Inferior parietal cortex (tissue), 1 donor: ENCODE results near the gene TBC1D7.

ENCODE experiments used
- DNase-seq: peaks from one replicate; pipeline ENCODE4 v3.0.0-alpha.2; 2016; ENCODE audit errors: extremely low spot score

The TBC1D7 gene

GRCh38 chr6:13319891-13320564, 8.3 kb downstream of the TBC1D7 start:
- DNase-seq = no peak

- no peak for DNase-seq
Observed at GRCh38 chr6:13318821-13319220, 9.5 kb downstream of the TBC1D7 start.

GRCh38 chr6:13315896-13316295, 12.4 kb downstream of the TBC1D7 start:
- DNase-seq = no peak

- no peak for DNase-seq
Observed at GRCh38 chr6:13314806-13315205, 13.5 kb downstream of the TBC1D7 start.

- no peak for DNase-seq
Observed at GRCh38 chr6:13311155-13311554, 17.2 kb downstream of the TBC1D7 start.

GRCh38 chr6:13308332-13308731, 20.0 kb downstream of the TBC1D7 start:
- DNase-seq = no peak

GRCh38 chr6:13307508-13307995, 20.8 kb downstream of the TBC1D7 start:
- no peak for DNase-seq

- no peak for DNase-seq
Observed at GRCh38 chr6:13305791-13306190, 22.5 kb downstream of the TBC1D7 start.

GRCh38 chr6:13305288-13305687, 23.0 kb downstream of the TBC1D7 start:
- no peak for DNase-seq

GRCh38 chr6:13304580-13305260, 23.6 kb downstream of the TBC1D7 start:
- peak; percentile 64 for DNase-seq

GRCh38 chr6:13304101-13304500, 24.2 kb downstream of the TBC1D7 start:
- DNase-seq = no peak

- no peak for DNase-seq
Observed at GRCh38 chr6:13303668-13304017, 24.7 kb downstream of the TBC1D7 start.

GRCh38 chr6:13302751-13303667, 25.3 kb downstream of the TBC1D7 start:
- DNase-seq = peak; percentile 77

GRCh38 chr6:13302291-13302690, 26.0 kb downstream of the TBC1D7 start:
- DNase-seq = no peak

GRCh38 chr6:13300643-13301590, 27.4 kb downstream of the TBC1D7 start:
- DNase-seq = no peak

- DNase-seq = no peak
Observed at GRCh38 chr6:13299918-13300317, 28.4 kb downstream of the TBC1D7 start.

GRCh38 chr6:13299403-13299821, 28.9 kb downstream of the TBC1D7 start:
- no peak for DNase-seq

GRCh38 chr6:13298446-13298845, 29.9 kb downstream of the TBC1D7 start:
- DNase-seq = no peak

GRCh38 chr6:13297391-13297790, 30.9 kb downstream of the TBC1D7 start:
- DNase-seq = no peak

GRCh38 chr6:13296536-13296997, 31.8 kb downstream of the TBC1D7 start:
- no peak for DNase-seq

GRCh38 chr6:13295576-13295975, 32.8 kb downstream of the TBC1D7 start:
- DNase-seq = no peak
